K562 (cell line): ENCODE results near the gene CHKB. TPM values are rescaled to one million over a fixed set of nuclear protein-coding genes. Genes with fewer than 3 reads are reported as not detected.

Experiments
- CTBP1 ChIP-seq: fragments of 450-650 bp; IDR thresholded peaks from 2 replicates; pipeline ENCODE4 v1.6.1; 2016; ENCODE audit warnings: borderline replicate concordance
- DPF2 ChIP-seq: fragments of 450-650 bp; IDR thresholded peaks from 2 replicates; pipeline ENCODE4 v1.6.1; 2016
- ETV6 ChIP-seq, 3 experiments: fragments of 150-350 bp in 1 of 3; sonication (generic) in 1 of 3; formaldehyde crosslinking in 1 of 3; IDR thresholded peaks; 2 replicates each; pipeline versions ENCODE4 v1.6.1 to v1.8.0; 2014 to 2022; ENCODE audit warnings: borderline replicate concordance in 2 of 3, low read depth in 2 of 3, antibody characterized with exemption in 1 of 3, low read length in 1 of 3, mild to moderate bottlenecking in 1 of 3, missing genetic modification reagents in 1 of 3
- HMG20A ChIP-seq: fragments of 450-650 bp; formaldehyde crosslinking; conservative IDR thresholded peaks from 2 replicates; pipeline ENCODE4 v1.4.0; 2020; ENCODE audit warnings: mild to moderate bottlenecking, mixed read lengths
- JUN ChIP-seq, 2 experiments: sonication (generic) in 1 of 2; formaldehyde crosslinking in 1 of 2; IDR thresholded peaks; 2 replicates each; pipeline versions ENCODE4 v1.6.1 to v1.8.0; 2012 to 2022; ENCODE audit warnings: borderline replicate concordance in 2 of 2, mild to moderate bottlenecking in 2 of 2, improper control_type of control experiment in 1 of 2, low read depth in 1 of 2, low read length in 1 of 2, missing genetic modification reagents in 1 of 2
- KLF1 ChIP-seq: fragments of 450-650 bp; IDR thresholded peaks from 2 replicates; pipeline ENCODE4 v1.6.1; 2016; ENCODE audit warnings: missing genetic modification characterization, missing compliant biosample characterization
- KLF6 ChIP-seq: fragments of 250-450 bp; sonication (Bioruptor Pico); IDR thresholded peaks from 2 replicates; pipeline ENCODE4 v1.4.0; 2020; ENCODE audit warnings: mild to moderate bottlenecking, moderate library complexity, borderline replicate concordance
- MAZ ChIP-seq, 2 experiments: fragments of 450-650 bp in 1 of 2; sonication (generic) in 1 of 2; formaldehyde crosslinking; IDR thresholded peaks in 1 of 2; conservative IDR thresholded peaks in 1 of 2; 2 replicates each; pipeline versions ENCODE4 v1.4.0 to v1.5.0; 2020; ENCODE audit warnings: mild to moderate bottlenecking in 1 of 2, missing genetic modification reagents in 1 of 2
- NR2C2 ChIP-seq, 2 experiments: fragments of 200-800 bp in 1 of 2; sonication (Bioruptor generic) in 1 of 2; sonication (generic) in 1 of 2; formaldehyde crosslinking in 1 of 2; IDR thresholded peaks; 2 replicates each; pipeline versions ENCODE4 v1.6.1 to v1.8.0; 2016 to 2022; ENCODE audit warnings: mild to moderate bottlenecking in 1 of 2, missing compliant biosample characterization in 1 of 2, missing genetic modification characterization in 1 of 2, missing genetic modification reagents in 1 of 2
- PHB ChIP-seq: fragments of 250-450 bp; sonication (Bioruptor Pico); IDR thresholded peaks from 2 replicates; pipeline ENCODE4 v1.5.0; 2021
- PRDM10 ChIP-seq: fragments of 450-650 bp; IDR thresholded peaks from 2 replicates; pipeline ENCODE4 v1.6.1; 2018; ENCODE audit not compliant: partially characterized antibody
- RBFOX2 ChIP-seq: fragments of 200-400 bp; formaldehyde crosslinking; IDR thresholded peaks from 2 replicates; pipeline ENCODE4 v1.6.1; 2017; ENCODE audit warnings: low read depth, mild to moderate bottlenecking, low read length, moderate library complexity
- RCOR1 ChIP-seq, 2 experiments: IDR thresholded peaks; 2 replicates each; pipeline ENCODE4 v1.6.1; 2012; ENCODE audit warnings: low read depth in 2 of 2, low read length in 2 of 2, borderline replicate concordance in 1 of 2, improper control_type of control experiment in 1 of 2
- SIX5 ChIP-seq, 2 experiments: IDR thresholded peaks; 2 replicates each; pipeline ENCODE4 v1.6.1; 2011; ENCODE audit warnings: low read length in 2 of 2, borderline replicate concordance in 1 of 2, low read depth in 1 of 2, mild to moderate bottlenecking in 1 of 2, moderate library complexity in 1 of 2; ENCODE audit not compliant: insufficient read depth in 1 of 2
- SLC30A9 ChIP-seq: fragments of 250-450 bp; sonication (Bioruptor Pico); IDR thresholded peaks from 2 replicates; pipeline ENCODE4 v1.8.0; 2022; ENCODE audit warnings: mild to moderate bottlenecking, moderate library complexity
- U2AF1 ChIP-seq: fragments of 200-400 bp; formaldehyde crosslinking; optimal IDR thresholded peaks from 2 replicates; pipeline ENCODE3; 2017; ENCODE audit warnings: mild to moderate bottlenecking, low read depth, low read length, moderate library complexity
- ZNF197 ChIP-seq: fragments of 200-800 bp; sonication (Bioruptor generic); IDR thresholded peaks from 2 replicates; pipeline ENCODE4 v1.6.1; 2016; ENCODE audit warnings: low read depth, missing genetic modification characterization, missing compliant biosample characterization
- ZNF584 ChIP-seq: fragments of 200-800 bp; sonication (Bioruptor generic); IDR thresholded peaks from 2 replicates; pipeline ENCODE4 v1.6.1; 2016; ENCODE audit warnings: low read depth, mild to moderate bottlenecking, missing genetic modification characterization, missing compliant biosample characterization
- polyA plus RNA-seq, 8 experiments: library from polyadenylated mRNA; depleted of rRNA in 4 of 8; stranded (reverse) in 5 of 8; unstranded in 3 of 8; fragments of >200 nt; fragmentation: Nextera tagmentation in 2 of 8; fragmentation: Illumina TruSeq in 1 of 8; extraction: Ambion mirVana in 2 of 8; extraction: Trizol in 1 of 8; gene quantifications; 2 replicates each; pipeline versions ENCODE4 v1.2.1 to v1.2.3, GENCODE V29; 2011 to 2014; ENCODE audit warnings: inconsistent platforms in 1 of 8, missing spikeins in 1 of 8
- total RNA-seq, 7 experiments: library from RNA; depleted of rRNA in 6 of 7; stranded (reverse); fragments of >200 nt in 6 of 7; fragmentation: Illumina TruSeq in 2 of 7; extraction: Trizol in 2 of 7; gene quantifications; 2 replicates each; pipeline versions ENCODE4 v1.2.1 to v1.2.3, GENCODE V29; 2011 to 2021; ENCODE audit warnings: low replicate concordance in 1 of 7
- TF ChIP-seq, protein P1 (sequence below), 2 experiments: IDR thresholded peaks; 2 replicates each; pipeline ENCODE4 v1.6.1; 2011; ENCODE audit warnings: borderline replicate concordance in 1 of 2, control low read depth in 1 of 2, low read depth in 1 of 2, low read length in 1 of 2, mild to moderate bottlenecking in 1 of 2, mixed read lengths in 1 of 2, moderate library complexity in 1 of 2; ENCODE audit not compliant: insufficient read depth in 1 of 2, insufficient read length in 1 of 2, poor library complexity in 1 of 2, severe bottlenecking in 1 of 2; ENCODE audit errors: extremely low read depth in 1 of 2

CHKB gene
- total and polyA plus RNA-seq, 9 of the 15 experiments (the other 6 are each of a cell fraction or from before 2014, with no cell fraction given), result 2.7 to 31.0 (median 11.0) TPM

- TF ChIP-seq, protein P1, sequence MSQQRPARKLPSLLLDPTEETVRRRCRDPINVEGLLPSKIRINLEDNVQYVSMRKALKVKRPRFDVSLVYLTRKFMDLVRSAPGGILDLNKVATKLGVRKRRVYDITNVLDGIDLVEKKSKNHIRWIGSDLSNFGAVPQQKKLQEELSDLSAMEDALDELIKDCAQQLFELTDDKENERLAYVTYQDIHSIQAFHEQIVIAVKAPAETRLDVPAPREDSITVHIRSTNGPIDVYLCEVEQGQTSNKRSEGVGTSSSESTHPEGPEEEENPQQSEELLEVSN (IDR thresholded peaks at IDR 0.05; ENCODE audit: borderline replicate concordance in 1 of 2, extremely low read depth in 1 of 2, insufficient read depth in 1 of 2, insufficient read length in 1 of 2, low read depth in 1 of 2, low read length in 1 of 2, poor library complexity in 1 of 2, severe bottlenecking in 1 of 2), result no peak
- no peak for TF ChIP-seq HMG20A (CRISPR knock-in tag)
- peak; percentile 62 to 91; a peak in 3 of 4 replicates for TF ChIP-seq MAZ (CRISPR knock-in tag; conservative IDR thresholded peaks at IDR 0.05 in 1 of 2, IDR thresholded peaks at IDR 0.05 in 1 of 2)
- 0 out of 2 replicates have a peak, but pooled peaks have one; percentile 7 for TF ChIP-seq KLF6
- peak; percentile 35; the same call in 1 of the 2 replicates for TF ChIP-seq JUN (IDR thresholded peaks at IDR 0.05; ENCODE audit: borderline replicate concordance, low read depth, low read length)
- TF ChIP-seq JUN (CRISPR knock-in tag; IDR thresholded peaks at IDR 0.05; ENCODE audit: borderline replicate concordance), result no peak
- no peak for TF ChIP-seq SLC30A9
- TF ChIP-seq PRDM10, result peak; percentile 71
- no peak for TF ChIP-seq NR2C2 (CRISPR knock-in tag; IDR thresholded peaks at IDR 0.05)
- TF ChIP-seq NR2C2 (tag; IDR thresholded peaks at IDR 0.05), result 0 out of 2 replicates have a peak, but pooled peaks have one; percentile 10
- no peak for TF ChIP-seq ETV6 (IDR thresholded peaks at IDR 0.05; ENCODE audit: borderline replicate concordance in 1 of 2, low read depth in 2 of 2, low read length in 1 of 2)
- no peak for TF ChIP-seq ETV6 (CRISPR knock-in tag; IDR thresholded peaks at IDR 0.05; ENCODE audit: borderline replicate concordance)
- TF ChIP-seq ZNF197 (CRISPR knock-in tag), result peak; percentile 16; the same call in 1 of the 2 replicates
- TF ChIP-seq PHB (CRISPR knock-in tag), result no peak
- TF ChIP-seq KLF1, result no peak
- TF ChIP-seq ZNF584 (CRISPR knock-in tag), result peak; percentile 54
- no peak for TF ChIP-seq SIX5 (IDR thresholded peaks at IDR 0.05; ENCODE audit: borderline replicate concordance in 1 of 2, insufficient read depth in 1 of 2, low read depth in 1 of 2, low read length in 2 of 2)
- TF ChIP-seq DPF2, result peak; percentile 26; the same call in 1 of the 2 replicates
- TF ChIP-seq RCOR1 (IDR thresholded peaks at IDR 0.05; ENCODE audit: borderline replicate concordance in 1 of 2, low read depth in 2 of 2, low read length in 2 of 2), result peak in 1 of 2 experiments; percentile 23; a peak in 1 of 4 replicates
- TF ChIP-seq CTBP1, result 0 out of 2 replicates have a peak, but pooled peaks have one; percentile 29
- no peak for TF ChIP-seq U2AF1
- peak; percentile 70 for TF ChIP-seq RBFOX2
Observed at GRCh38 chr22:50545522-50546325, 36.9 kb downstream of the CHKB start, which contains the start of gene KLHDC7B (continued).
